A549 (cell line): Measurements from ENCODE around the gene NUDC. TPM values are rescaled to one million over a fixed set of nuclear protein-coding genes. Genes with fewer than 3 reads are reported as not detected.
A peak's percentile ranks its signal among the peaks of the same experiment; 100 is the strongest.

ENCODE experiments used
- ATAC-seq, 2 experiments: fragments of 200-7000 bp in 1 of 2; fragments of >200 bp in 1 of 2; cut with Nextera tagmentation in 1 of 2; cut with Tn5 transposase in 1 of 2; 3 replicates each; pipeline versions ENCODE4 v1.8.0 to v1.9.1; 2018 to 2020; ENCODE audit warnings: mild to moderate bottlenecking in 1 of 2, moderate library complexity in 1 of 2
- CTCF ChIA-PET: fragments of 300-600 bp; sonication (Branson Sonifier 250); formaldehyde crosslinking; extraction: SDS; loops from one replicate; lab custom pipeline; 2021; ENCODE audit warnings: antibody characterized with exemption, inconsistent platforms; lab: Yijun Ruan, JAX
- POLR2A ChIA-PET: fragments of 350-600 bp; formaldehyde crosslinking; extraction: SDS; loops from one replicate; lab custom pipeline; 2021; ENCODE audit warnings: antibody characterized with exemption, inconsistent platforms; lab: Yijun Ruan, JAX
- DNase-seq, 2 experiments: peaks; one replicate each; pipeline versions ENCODE4 v3.0.0 to v3.0.0-alpha.2; 2011 to 2016; ENCODE audit warnings: low read depth in 1 of 2, low spot score in 1 of 2
- FAIRE-seq: peaks from 2 replicates; lab custom pipeline; 2011; peaks lifted over from hg19 to GRCh38; lab: Jason Lieb, UNC
- H3K27ac ChIP-seq, 2 experiments: fragments of >200 bp; sonication (Bioruptor Twin); formaldehyde crosslinking; 3 replicates each; pipeline ENCODE4 v1.5.1; 2016 to 2017
- H3K4me1 ChIP-seq: fragments of >200 bp; sonication (Bioruptor Twin); formaldehyde crosslinking; 3 replicates; pipeline ENCODE4 v1.6.1; 2016
- H3K4me2 ChIP-seq: fragments of >200 bp; sonication (Bioruptor Twin); formaldehyde crosslinking; 3 replicates; pipeline ENCODE4 v1.6.1; 2016
- H3K4me3 ChIP-seq: fragments of >200 bp; sonication (Bioruptor Twin); formaldehyde crosslinking; 3 replicates; pipeline ENCODE4 v1.5.1; 2016
- H3K9me3 ChIP-seq: fragments of >200 bp; sonication (Bioruptor Twin); formaldehyde crosslinking; 3 replicates; pipeline ENCODE4 v1.6.1; 2016
- BHLHE40 ChIP-seq: IDR thresholded peaks from 2 replicates; pipeline ENCODE4 v1.6.1; 2012; ENCODE audit warnings: low read depth, low read length, inconsistent platforms
- CBX8 ChIP-seq: fragments of 200-600 bp; sonication (generic); IDR thresholded peaks from 2 replicates; pipeline ENCODE4 v1.6.1; 2016
- CEBPB ChIP-seq, 2 experiments: fragments of >200 bp in 1 of 2; sonication (Bioruptor Twin) in 1 of 2; formaldehyde crosslinking in 1 of 2; IDR thresholded peaks; 2 replicates each; pipeline ENCODE4 v1.6.1; 2012 to 2016
- EHF ChIP-seq: fragments of 250-450 bp; sonication (Bioruptor Pico); IDR thresholded peaks from 2 replicates; pipeline ENCODE4 v1.5.0; 2020; ENCODE audit warnings: mild to moderate bottlenecking
- EHMT2 ChIP-seq: fragments of 200-600 bp; sonication (generic); IDR thresholded peaks from 2 replicates; pipeline ENCODE4 v1.6.1; 2016; ENCODE audit warnings: antibody characterized with exemption, low read depth, mild to moderate bottlenecking, moderate library complexity
- ESRRA ChIP-seq: fragments of 150-350 bp; IDR thresholded peaks from 2 replicates; pipeline ENCODE4 v1.6.1; 2014; ENCODE audit warnings: mild to moderate bottlenecking, low read length, borderline replicate concordance
- FOSB ChIP-seq: fragments of 250-450 bp; sonication (Bioruptor Pico); IDR thresholded peaks from 2 replicates; pipeline ENCODE4 v1.5.0; 2020; ENCODE audit warnings: mild to moderate bottlenecking, moderate library complexity
- HDAC2 ChIP-seq: fragments of 200-600 bp; sonication (generic); IDR thresholded peaks from 2 replicates; pipeline ENCODE4 v1.6.1; 2016
- HEYL ChIP-seq: fragments of 250-450 bp; sonication (Bioruptor Pico); IDR thresholded peaks from 2 replicates; pipeline ENCODE4 v1.8.0; 2021; ENCODE audit warnings: mild to moderate bottlenecking, moderate library complexity
- JUNB ChIP-seq: fragments of >200 bp; sonication (Bioruptor Twin); formaldehyde crosslinking; IDR thresholded peaks from 2 replicates; pipeline ENCODE4 v1.6.1; 2016
- MAZ ChIP-seq: fragments of 150-350 bp; IDR thresholded peaks from 2 replicates; pipeline ENCODE4 v1.6.1; 2014; ENCODE audit warnings: antibody characterized with exemption, low read depth, low read length, borderline replicate concordance
- MYC ChIP-seq: IDR thresholded peaks from 2 replicates; pipeline ENCODE4 v1.6.1; 2012; ENCODE audit warnings: mild to moderate bottlenecking, inconsistent platforms, low read length, improper control_type of control experiment, borderline replicate concordance
- NFE2L2 ChIP-seq: fragments of 150-350 bp; conservative IDR thresholded peaks from 2 replicates; pipeline ENCODE4 v1.6.1; 2014; ENCODE audit warnings: low read length
- NR3C1 ChIP-seq: fragments of >200 bp; sonication (Bioruptor Twin); formaldehyde crosslinking; IDR thresholded peaks from 3 replicates; pipeline ENCODE4 v1.6.1; 2017
- PHF8 ChIP-seq: fragments of 200-600 bp; sonication (generic); IDR thresholded peaks from 2 replicates; pipeline ENCODE4 v1.6.1; 2016; ENCODE audit warnings: low read depth, mild to moderate bottlenecking, antibody characterized with exemption, moderate library complexity, borderline replicate concordance
- RAD21 ChIP-seq, 2 experiments: fragments of >200 bp in 1 of 2; sonication (Bioruptor Twin) in 1 of 2; formaldehyde crosslinking in 1 of 2; IDR thresholded peaks in 1 of 2; conservative IDR thresholded peaks in 1 of 2; 2 replicates in 1 of 2; 3 replicates in 1 of 2; pipeline ENCODE4 v1.6.1; 2012 to 2018; ENCODE audit warnings: inconsistent platforms in 1 of 2
- RARB ChIP-seq: fragments of 250-450 bp; sonication (Bioruptor Pico); IDR thresholded peaks from 2 replicates; pipeline ENCODE4 v1.8.0; 2021; ENCODE audit warnings: mild to moderate bottlenecking, moderate library complexity
- RCOR1 ChIP-seq: fragments of 150-350 bp; IDR thresholded peaks from 2 replicates; pipeline ENCODE4 v1.6.1; 2014; ENCODE audit warnings: antibody characterized with exemption, low read length, low read depth
- TFCP2L1 ChIP-seq: fragments of 250-450 bp; sonication (Bioruptor Pico); IDR thresholded peaks from 2 replicates; pipeline ENCODE4 v1.5.0; 2021; ENCODE audit warnings: mild to moderate bottlenecking
- ZSCAN20 ChIP-seq: fragments of 250-450 bp; sonication (Bioruptor Pico); IDR thresholded peaks from 2 replicates; pipeline ENCODE4 v1.8.0; 2022; ENCODE audit warnings: mild to moderate bottlenecking, moderate library complexity
- WGBS: methylation state at CpG from one replicate; pipeline ENCODE4 v1.1.6; 2017; ENCODE audit errors: missing lambda C conversion rate; 5-methylcytosine and 5-hydroxymethylcytosine counted together
- polyA plus RNA-seq, 4 experiments: library from polyadenylated mRNA; depleted of rRNA in 3 of 4; stranded (reverse); fragments of >200 nt; fragmentation: RNase III in 1 of 4; extraction: RNeasy Plus Mini Kit Qiagen cat#74134 plus additional on column Dnase treatment in 1 of 4; gene quantifications; 2 replicates in 3 of 4; 3 replicates in 1 of 4; pipeline ENCODE4 v1.2.3, GENCODE V29; 2011 to 2017
- TF ChIP-seq, protein P1 (sequence below): fragments of 250-450 bp; sonication (Bioruptor Pico); IDR thresholded peaks from 2 replicates; pipeline ENCODE4 v1.5.0; 2020; ENCODE audit warnings: low read depth, mild to moderate bottlenecking, moderate library complexity
- TF ChIP-seq, protein P2 (sequence below): fragments of 200-600 bp; sonication (generic); IDR thresholded peaks from 2 replicates; pipeline ENCODE4 v1.6.1; 2016; ENCODE audit warnings: antibody characterized with exemption, mild to moderate bottlenecking, moderate library complexity
- TF ChIP-seq, protein P3 (sequence below): IDR thresholded peaks from 2 replicates; pipeline ENCODE4 v1.6.1; 2012
- TF ChIP-seq, protein P4 (sequence below): fragments of >200 bp; sonication (Bioruptor Twin); formaldehyde crosslinking; IDR thresholded peaks from 2 replicates; pipeline ENCODE4 v1.6.1; 2016

Gene NUDC
- polyA plus RNA-seq, 2 of the 4 experiments (the other 2 are of a cell fraction) = 79.0 to 133 TPM

DNA sequence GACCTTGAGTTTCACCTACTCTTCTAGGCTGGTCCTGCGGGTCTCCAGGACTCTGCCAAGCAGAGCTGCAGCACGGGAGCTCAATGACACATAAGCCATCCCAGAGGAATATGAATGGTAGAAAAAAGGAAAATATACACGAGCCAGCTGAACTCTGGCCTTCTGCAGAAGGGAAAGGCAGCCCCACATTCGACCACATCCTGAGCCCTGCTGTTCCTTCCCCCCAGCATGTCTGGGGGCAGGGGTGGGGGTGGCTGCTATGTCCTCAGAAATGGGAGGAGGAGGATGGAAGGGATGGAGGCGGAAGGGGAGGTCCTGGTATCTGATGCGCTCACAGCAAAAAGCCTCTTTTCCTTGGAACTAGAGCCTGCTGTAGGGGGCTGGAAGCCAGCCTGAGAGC lies 50.8 kb downstream of the NUDC start:
- ChIA-PET POLR2A (interaction anchor here (0.7 kb wide), 1 partner anchor 21 kb away, joined by 3 read pairs; the partner anchor contains the start of gene TRNP1), CTCF (interaction anchor here (1.5 to 2.9 kb wide), 2 partner anchors 25 to 28 kb away, joined by 4 to 14 read pairs; no protein-coding TSS in a partner anchor)
- no peak overlapping the region for H3K4me3 ChIP-seq
- TF ChIP-seq MYC (no peak), HDAC2 (no peak), CBX8 (no peak), TFCP2L1 (CRISPR knock-in tag) (no peak), CEBPB (IDR thresholded peaks at IDR 0.05) (no peak), PHF8 (no peak), EHF (CRISPR knock-in tag) (no peak)
- TF ChIP-seq, all 56 proteins: peak for 0
- WGBS = 36% methylated on average over 6 of the region's 6 CpGs
- FAIRE-seq = no peak
- H3K4me1 ChIP-seq = peaks cover 28% of the 10 kb centered on the region; the same call in 2 of the 3 replicates
- ATAC-seq = peak; percentile 19 to 37; a peak in 1 of 6 replicates
- DNase-seq = no peak
- no peaks in the 10 kb centered on the region for H3K9me3 ChIP-seq
- H3K4me2 ChIP-seq = no peak overlapping the region
- peak overlapping the region; percentile 35 to 73; a peak in 4 of 6 replicates for H3K27ac ChIP-seq

DNA sequence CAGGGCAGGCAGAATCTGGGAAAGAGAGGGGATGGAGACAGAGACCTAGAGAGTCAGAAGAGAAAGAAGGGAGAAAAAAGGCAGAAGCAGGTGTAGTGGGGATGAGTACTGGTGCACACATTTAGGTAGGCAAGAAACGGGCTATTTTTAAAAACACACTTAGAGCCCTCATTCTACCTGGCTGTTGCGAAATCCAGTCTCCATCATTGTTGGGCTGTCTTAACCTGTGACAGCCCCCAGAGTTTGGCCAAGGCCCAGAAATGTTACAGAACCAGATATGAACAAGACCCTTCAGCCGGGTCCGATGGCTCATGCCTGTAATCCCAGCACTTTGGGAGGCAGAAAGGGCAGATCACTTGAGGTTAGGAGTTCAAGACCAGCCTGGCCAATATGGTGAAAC lies 51.3 kb downstream of the NUDC start:
- ChIA-PET POLR2A (no interaction called here), CTCF (interaction anchor here (0.6 to 2.9 kb wide), 3 partner anchors 14 to 27 kb away, joined by 3 to 14 read pairs (median 4); no protein-coding TSS in a partner anchor)
- no peak for ATAC-seq
- 91% methylated on average over 4 of the region's 4 CpGs for WGBS
- no peak for DNase-seq
- no peak for TF ChIP-seq RCOR1
- peak; percentile 32 to 78; a peak in 3 of 4 replicates for TF ChIP-seq CEBPB (IDR thresholded peaks at IDR 0.05)
- TF ChIP-seq MYC = no peak
- no peak for TF ChIP-seq TFCP2L1 (CRISPR knock-in tag)
- TF ChIP-seq, protein P1, sequence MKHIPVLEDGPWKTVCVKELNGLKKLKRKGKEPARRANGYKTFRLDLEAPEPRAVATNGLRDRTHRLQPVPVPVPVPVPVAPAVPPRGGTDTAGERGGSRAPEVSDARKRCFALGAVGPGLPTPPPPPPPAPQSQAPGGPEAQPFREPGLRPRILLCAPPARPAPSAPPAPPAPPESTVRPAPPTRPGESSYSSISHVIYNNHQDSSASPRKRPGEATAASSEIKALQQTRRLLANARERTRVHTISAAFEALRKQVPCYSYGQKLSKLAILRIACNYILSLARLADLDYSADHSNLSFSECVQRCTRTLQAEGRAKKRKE (CRISPR knock-in tag) = no peak
- H3K4me1 ChIP-seq = peaks cover 24% of the 10 kb centered on the region; the same call in 2 of the 3 replicates
- no peaks in the 10 kb centered on the region for H3K9me3 ChIP-seq
- no peak overlapping the region for H3K4me2 ChIP-seq
- peak overlapping the region; percentile 35 to 73; a peak in 4 of 6 replicates for H3K27ac ChIP-seq
- FAIRE-seq = no peak
- H3K4me3 ChIP-seq = no peak overlapping the region

DNA sequence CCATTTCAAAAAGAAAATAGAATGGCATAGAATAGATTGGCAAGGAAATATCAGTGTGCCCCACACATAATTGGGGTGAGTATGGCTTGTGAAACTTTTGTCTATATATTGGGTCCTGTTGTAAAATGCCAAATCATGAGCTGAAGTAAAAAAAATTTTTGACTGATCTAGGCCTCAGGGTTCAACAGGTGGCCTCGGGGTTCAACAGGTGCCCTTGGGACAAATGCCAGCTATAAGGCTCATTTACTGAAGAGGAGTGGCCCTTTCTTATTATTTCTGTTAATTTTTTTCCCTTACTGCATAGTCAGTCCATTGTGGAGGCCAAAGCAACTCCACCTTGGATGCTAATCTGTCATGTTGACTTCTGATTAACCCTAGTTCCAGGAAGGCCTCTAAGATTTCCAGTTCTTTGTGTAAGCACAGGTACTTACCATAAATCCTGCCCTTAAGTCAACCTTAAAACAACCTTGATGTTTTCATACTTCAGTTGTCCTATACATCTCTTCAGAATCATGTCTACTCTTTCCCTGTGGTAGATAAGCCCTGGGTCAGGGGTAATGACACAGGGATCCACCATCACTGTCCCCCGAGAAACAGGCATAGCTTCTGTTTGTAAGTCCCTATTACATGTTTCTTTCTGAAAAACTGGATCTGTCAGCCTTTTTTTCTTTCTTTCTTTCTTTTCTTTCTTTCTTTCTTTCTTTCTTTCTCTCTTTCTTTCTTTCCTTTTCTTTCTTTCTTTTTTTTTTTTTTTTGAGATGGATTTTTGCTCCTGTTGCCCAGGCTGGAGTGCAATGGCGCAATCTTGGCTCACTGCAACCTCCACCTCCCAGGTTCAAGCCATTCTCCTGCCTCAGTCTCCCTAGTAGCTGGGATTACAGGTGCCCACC lies 55.3 kb downstream of the NUDC start:
- WGBS = 60% methylated on average over 3 of the region's 3 CpGs
- TF ChIP-seq EHMT2 (no peak), NFE2L2 (no peak), HDAC2 (no peak), FOSB (no peak), PHF8 (no peak), NR3C1 (no peak), RARB (CRISPR knock-in tag) (no peak), JUNB (no peak), HEYL (no peak), RAD21 (conservative IDR thresholded peaks at IDR 0.05 in 1 of 2, IDR thresholded peaks at IDR 0.05 in 1 of 2) (no peak), CEBPB (IDR thresholded peaks at IDR 0.05) (no peak), RCOR1 (no peak), MYC (no peak), ESRRA (no peak), ZSCAN20 (no peak), MAZ (no peak), BHLHE40 (no peak)
- TF ChIP-seq, protein P2, sequence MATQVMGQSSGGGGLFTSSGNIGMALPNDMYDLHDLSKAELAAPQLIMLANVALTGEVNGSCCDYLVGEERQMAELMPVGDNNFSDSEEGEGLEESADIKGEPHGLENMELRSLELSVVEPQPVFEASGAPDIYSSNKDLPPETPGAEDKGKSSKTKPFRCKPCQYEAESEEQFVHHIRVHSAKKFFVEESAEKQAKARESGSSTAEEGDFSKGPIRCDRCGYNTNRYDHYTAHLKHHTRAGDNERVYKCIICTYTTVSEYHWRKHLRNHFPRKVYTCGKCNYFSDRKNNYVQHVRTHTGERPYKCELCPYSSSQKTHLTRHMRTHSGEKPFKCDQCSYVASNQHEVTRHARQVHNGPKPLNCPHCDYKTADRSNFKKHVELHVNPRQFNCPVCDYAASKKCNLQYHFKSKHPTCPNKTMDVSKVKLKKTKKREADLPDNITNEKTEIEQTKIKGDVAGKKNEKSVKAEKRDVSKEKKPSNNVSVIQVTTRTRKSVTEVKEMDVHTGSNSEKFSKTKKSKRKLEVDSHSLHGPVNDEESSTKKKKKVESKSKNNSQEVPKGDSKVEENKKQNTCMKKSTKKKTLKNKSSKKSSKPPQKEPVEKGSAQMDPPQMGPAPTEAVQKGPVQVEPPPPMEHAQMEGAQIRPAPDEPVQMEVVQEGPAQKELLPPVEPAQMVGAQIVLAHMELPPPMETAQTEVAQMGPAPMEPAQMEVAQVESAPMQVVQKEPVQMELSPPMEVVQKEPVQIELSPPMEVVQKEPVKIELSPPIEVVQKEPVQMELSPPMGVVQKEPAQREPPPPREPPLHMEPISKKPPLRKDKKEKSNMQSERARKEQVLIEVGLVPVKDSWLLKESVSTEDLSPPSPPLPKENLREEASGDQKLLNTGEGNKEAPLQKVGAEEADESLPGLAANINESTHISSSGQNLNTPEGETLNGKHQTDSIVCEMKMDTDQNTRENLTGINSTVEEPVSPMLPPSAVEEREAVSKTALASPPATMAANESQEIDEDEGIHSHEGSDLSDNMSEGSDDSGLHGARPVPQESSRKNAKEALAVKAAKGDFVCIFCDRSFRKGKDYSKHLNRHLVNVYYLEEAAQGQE = no peak
- TF ChIP-seq, protein P3, sequence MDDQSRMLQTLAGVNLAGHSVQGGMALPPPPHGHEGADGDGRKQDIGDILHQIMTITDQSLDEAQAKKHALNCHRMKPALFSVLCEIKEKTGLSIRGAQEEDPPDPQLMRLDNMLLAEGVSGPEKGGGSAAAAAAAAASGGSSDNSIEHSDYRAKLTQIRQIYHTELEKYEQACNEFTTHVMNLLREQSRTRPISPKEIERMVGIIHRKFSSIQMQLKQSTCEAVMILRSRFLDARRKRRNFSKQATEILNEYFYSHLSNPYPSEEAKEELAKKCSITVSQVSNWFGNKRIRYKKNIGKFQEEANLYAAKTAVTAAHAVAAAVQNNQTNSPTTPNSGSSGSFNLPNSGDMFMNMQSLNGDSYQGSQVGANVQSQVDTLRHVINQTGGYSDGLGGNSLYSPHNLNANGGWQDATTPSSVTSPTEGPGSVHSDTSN = no peak
- TF ChIP-seq, protein P4, sequence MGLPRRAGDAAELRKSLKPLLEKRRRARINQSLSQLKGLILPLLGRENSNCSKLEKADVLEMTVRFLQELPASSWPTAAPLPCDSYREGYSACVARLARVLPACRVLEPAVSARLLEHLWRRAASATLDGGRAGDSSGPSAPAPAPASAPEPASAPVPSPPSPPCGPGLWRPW = no peak
- FAIRE-seq = no peak
- ChIA-PET CTCF (interaction anchor here (1.6 to 5.3 kb wide), 3 partner anchors 9 to 17 kb away, joined by 4 to 38 read pairs (median 4); partner anchors contain the start of gene TRNP1), POLR2A (no interaction called here)
- DNase-seq = no peak
- no peak for ATAC-seq
- Histone ChIP-seq H3K4me2 (no peak overlapping the region), H3K27ac (no peak overlapping the region), H3K4me3 (no peak overlapping the region), H3K9me3 (no peaks in the 10 kb centered on the region), H3K4me1 (peaks cover 8% of the 10 kb centered on the region; the same call in 2 of the 3 replicates)
